HepG2 (cell line): ENCODE results near the gene PUDP. TPM values are rescaled to one million over a fixed set of nuclear protein-coding genes. Genes with fewer than 3 reads are reported as not detected.

ENCODE experiments used
- ATAC-seq: fragments of 200-7000 bp; cut with Tn5 transposase; 3 replicates; pipeline ENCODE4 v1.9.1; 2020; ENCODE audit warnings: mild to moderate bottlenecking, moderate library complexity
- BruUV-seq: library from RNA; stranded (reverse); fragments of 400-500 nt; replicated peaks from 2 replicates; lab custom pipeline; 2021; lab: Mats Ljungman, UMichigan
- CTCF ChIA-PET: fragments of 300-600 bp; formaldehyde crosslinking; extraction: SDS; loops from one replicate; lab custom pipeline; 2021; ENCODE audit warnings: low total read pairs, inconsistent platforms, low intra/inter-chr PET ratio; lab: Yijun Ruan, JAX
- POLR2A ChIA-PET: fragments of 350-600 bp; sonication (Branson Sonifier 250); formaldehyde crosslinking; loops from one replicate; lab custom pipeline; 2020; ENCODE audit warnings: antibody characterized with exemption, inconsistent platforms; lab: Yijun Ruan, JAX
- DNase-seq: peaks from one replicate; pipeline ENCODE4 v3.0.0-alpha.2; 2015; ENCODE audit warnings: low spot score
- FAIRE-seq: peaks from 3 replicates; lab custom pipeline; 2011; peaks lifted over from hg19 to GRCh38; lab: Jason Lieb, UNC
- H2AFZ ChIP-seq: one replicate; pipeline ENCODE4 v1.6.1; 2011; ENCODE audit warnings: low read length, inconsistent platforms
- H3K27ac ChIP-seq: fragments of 300-600 bp; 3 replicates; pipeline ENCODE4 v1.8.0; 2011; ENCODE audit warnings: mixed run types, mild to moderate bottlenecking, mixed read lengths, low read length, inconsistent platforms; ENCODE audit not compliant: insufficient read depth; ENCODE audit errors: extremely low read length
- H3K27me3 ChIP-seq, 2 experiments: fragments of 200-600 bp in 1 of 2; 2 replicates in 1 of 2; 3 replicates in 1 of 2; pipeline versions ENCODE4 v1.6.0 to v1.8.0; 2011; ENCODE audit warnings: low read length in 2 of 2, mild to moderate bottlenecking in 2 of 2, moderate library complexity in 2 of 2, inconsistent platforms in 1 of 2; ENCODE audit not compliant: insufficient read depth in 2 of 2, control insufficient read depth in 1 of 2
- H3K36me3 ChIP-seq, 2 experiments: fragments of 200-600 bp in 1 of 2; replicated peaks in 1 of 2; 2 replicates in 1 of 2; 3 replicates in 1 of 2; pipeline versions ENCODE4 v1.5.1 to v1.8.0; 2011; ENCODE audit warnings: low read length in 2 of 2, inconsistent platforms in 1 of 2; ENCODE audit not compliant: insufficient read depth in 2 of 2, control insufficient read depth in 1 of 2
- H3K4me1 ChIP-seq: 2 replicates; pipeline ENCODE4 v1.5.1; 2012; ENCODE audit warnings: low read length, inconsistent platforms; ENCODE audit not compliant: insufficient read depth
- H3K4me2 ChIP-seq: 2 replicates; pipeline ENCODE4 v1.6.0; 2011; ENCODE audit warnings: low read depth, low read length, inconsistent platforms
- H3K4me3 ChIP-seq, 3 experiments: fragments of 200-600 bp in 1 of 3; sonication (generic), shearing (Covaris generic) in 1 of 3; replicated peaks in 1 of 3; 2 replicates each; pipeline ENCODE4 v1.5.1; 2011 to 2016; ENCODE audit warnings: low read length in 3 of 3, inconsistent platforms in 2 of 3, low read depth in 2 of 3, mild to moderate bottlenecking in 2 of 3, control low read depth in 1 of 3, mixed read lengths in 1 of 3; ENCODE audit not compliant: insufficient read depth in 1 of 3
- H3K79me2 ChIP-seq: one replicate; pipeline ENCODE4 v1.6.1; 2011; ENCODE audit warnings: low read length, inconsistent platforms; ENCODE audit not compliant: insufficient read depth
- H3K9ac ChIP-seq: 2 replicates; pipeline ENCODE4 v1.6.0; 2011; ENCODE audit warnings: mild to moderate bottlenecking, low read depth, low read length, inconsistent platforms; ENCODE audit not compliant: insufficient read depth
- H3K9me3 ChIP-seq: 2 replicates; pipeline ENCODE4 v1.5.1; 2012; ENCODE audit warnings: mild to moderate bottlenecking, low read length
- H4K20me1 ChIP-seq: 2 replicates; pipeline ENCODE4 v1.6.0; 2011; ENCODE audit warnings: inconsistent platforms, mild to moderate bottlenecking, low read length, moderate library complexity; ENCODE audit not compliant: insufficient read depth
- AKNA ChIP-seq: sonication (generic); formaldehyde crosslinking; IDR thresholded peaks from 2 replicates; pipeline ENCODE4 v1.4.0; 2020; ENCODE audit warnings: missing genetic modification reagents, borderline replicate concordance
- ERF ChIP-seq: IDR thresholded peaks from 2 replicates; pipeline ENCODE4 v1.6.1; 2018; ENCODE audit warnings: missing biosample characterization, missing genetic modification reagents
- JUN ChIP-seq: sonication (generic); formaldehyde crosslinking; IDR thresholded peaks from 2 replicates; pipeline ENCODE4 v1.4.0; 2020; ENCODE audit warnings: mild to moderate bottlenecking, missing genetic modification reagents
- KAT2B ChIP-seq: fragments of 150-350 bp; IDR thresholded peaks from 2 replicates; pipeline ENCODE4 v1.6.1; 2014; ENCODE audit warnings: low read depth, low read length, borderline replicate concordance
- MYC ChIP-seq: sonication (generic); formaldehyde crosslinking; IDR thresholded peaks from 2 replicates; pipeline ENCODE4 v1.9.0; 2021; ENCODE audit warnings: missing genetic modification reagents, borderline replicate concordance
- POLR2AphosphoS5 ChIP-seq: IDR thresholded peaks from 2 replicates; pipeline ENCODE4 v1.6.1; 2012; ENCODE audit warnings: low read depth, low read length
- RBFOX2 ChIP-seq: fragments of 200-400 bp; formaldehyde crosslinking; IDR thresholded peaks from 2 replicates; pipeline ENCODE4 v1.6.1; 2017; ENCODE audit warnings: low read depth, mild to moderate bottlenecking, low read length
- SCMH1 ChIP-seq: sonication (generic); formaldehyde crosslinking; IDR thresholded peaks from 2 replicates; pipeline ENCODE4 v1.9.0; 2021; ENCODE audit warnings: missing genetic modification reagents, mild to moderate bottlenecking, borderline replicate concordance
- STAT5B ChIP-seq: sonication (generic); formaldehyde crosslinking; IDR thresholded peaks from 2 replicates; pipeline ENCODE4 v1.4.0; 2020; ENCODE audit warnings: missing genetic modification reagents
- USF2 ChIP-seq, 2 experiments: sonication (generic) in 1 of 2; formaldehyde crosslinking in 1 of 2; IDR thresholded peaks; 2 replicates each; pipeline versions ENCODE4 v1.5.1 to v1.6.1; 2011 to 2020; ENCODE audit warnings: borderline replicate concordance in 1 of 2, low read depth in 1 of 2, low read length in 1 of 2, mild to moderate bottlenecking in 1 of 2, missing genetic modification reagents in 1 of 2, moderate library complexity in 1 of 2
- ZC3H13 ChIP-seq: sonication (generic); formaldehyde crosslinking; IDR thresholded peaks from 2 replicates; pipeline ENCODE4 v1.8.1; 2023; ENCODE audit warnings: mild to moderate bottlenecking, missing genetic modification reagents, moderate library complexity
- ZNF232 ChIP-seq: sonication (generic); formaldehyde crosslinking; IDR thresholded peaks from 2 replicates; pipeline ENCODE4 v1.4.0; 2020; ENCODE audit warnings: missing genetic modification reagents, borderline replicate concordance
- ZNF282 ChIP-seq: fragments of 450-650 bp; IDR thresholded peaks from 2 replicates; pipeline ENCODE4 v1.6.1; 2018; ENCODE audit not compliant: partially characterized antibody
- ZNF362 ChIP-seq: sonication (generic); formaldehyde crosslinking; IDR thresholded peaks from 2 replicates; pipeline ENCODE4 v1.4.0; 2020; ENCODE audit warnings: missing genetic modification reagents, mild to moderate bottlenecking, borderline replicate concordance
- WGBS: methylation state at CpG from one replicate; pipeline ENCODE4 v1.1.6; 2017; ENCODE audit warnings: low lambda C conversion rate; 5-methylcytosine and 5-hydroxymethylcytosine counted together
- in situ Hi-C: cut with HindIII; loops from 2 replicates; pipeline ENCODE4 v1.10.0; 2017; ENCODE audit warnings: low pct_unique_long_range_greater_than_20kb; ENCODE audit not compliant: extremely low pct_ligation_motif_present
- intact Hi-C: fragments of 100-400 bp; cut with micrococcal nuclease; formaldehyde crosslinking; loops from one replicate; pipeline ENCODE4 v1.10.0; 2022; ENCODE audit not compliant: unreplicated experiment
- polyA plus RNA-seq, 8 experiments: library from polyadenylated mRNA; depleted of rRNA in 3 of 8; stranded (reverse) in 7 of 8; unstranded in 1 of 8; fragments of >200 nt; fragmentation: Illumina TruSeq in 4 of 8; extraction: Trizol in 4 of 8; gene quantifications; 2 replicates each; pipeline versions ENCODE4 v1.2.1 to v1.2.3, GENCODE V29; 2011 to 2016; ENCODE audit warnings: low read depth in 4 of 8, missing spikeins in 1 of 8, mixed read lengths in 1 of 8; ENCODE audit not compliant: insufficient read depth in 1 of 8
- total RNA-seq, 5 experiments: library from RNA; depleted of rRNA; stranded (reverse); fragments of >200 nt; fragmentation: Illumina TruSeq; extraction: Trizol; gene quantifications; 2 replicates each; pipeline ENCODE4 v1.2.3, GENCODE V29; 2016; ENCODE audit warnings: low read depth in 1 of 5

PUDP gene
- total and polyA plus RNA-seq, 2 of the 13 experiments (the other 11 are each of a cell fraction or from before 2014, with no cell fraction given) = 7.5 to 23.5 TPM

DNA sequence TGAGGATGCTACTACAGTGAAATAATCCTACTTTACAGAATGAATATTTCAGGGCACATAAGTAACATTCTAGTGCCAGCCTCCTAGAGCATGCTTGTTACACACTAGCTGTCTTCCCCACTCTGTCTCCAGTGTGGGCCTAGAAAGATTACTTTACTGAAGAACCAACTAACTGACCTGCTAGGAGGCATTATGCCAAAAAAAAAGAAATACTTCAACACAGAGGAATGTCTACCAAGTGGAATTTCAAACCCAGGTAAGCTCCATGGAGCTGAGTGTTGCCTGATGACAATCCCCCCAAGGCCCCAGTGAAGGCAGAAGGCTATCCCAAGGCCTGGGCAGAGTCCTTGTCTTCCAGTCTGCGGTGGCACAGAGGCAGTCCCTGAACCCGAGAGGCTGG lies 41.3 kb downstream of the PUDP start:
- no peaks in the 10 kb centered on the region for H4K20me1 ChIP-seq
- no peak overlapping the region for H3K27ac ChIP-seq
- H3K9me3 ChIP-seq = no peaks in the 10 kb centered on the region
- H2AFZ ChIP-seq = no peak overlapping the region
- no peaks in the 10 kb centered on the region for H3K27me3 ChIP-seq
- H3K79me2 ChIP-seq = no peaks in the 10 kb centered on the region
- ChIA-PET POLR2A (no interaction called here), CTCF (no interaction called here)
- no peaks in the 10 kb centered on the region for H3K36me3 ChIP-seq
- DNase-seq (no peak), FAIRE-seq (no peak), ATAC-seq (no peak)
- BruUV-seq = no TSS peak
- peaks cover 9% of the 10 kb centered on the region for H3K4me1 ChIP-seq
- in situ Hi-C loops = no loop called here
- no CpG with 5 or more reads among the region's 2 CpGs for WGBS
- intact Hi-C loops = no loop called here
- H3K4me3 ChIP-seq = no peak overlapping the region
- H3K9ac ChIP-seq = no peak overlapping the region
- no peak overlapping the region for H3K4me2 ChIP-seq
- TF ChIP-seq ZNF362 (no peak), STAT5B (CRISPR knock-in tag) (no peak), ERF (no peak), ZC3H13 (no peak), ZNF282 (no peak), MYC (CRISPR knock-in tag) (no peak), JUN (no peak), SCMH1 (CRISPR knock-in tag) (no peak), RBFOX2 (no peak), AKNA (no peak), USF2 (IDR thresholded peaks at IDR 0.05; ENCODE audit: low read depth, low read length) (no peak), USF2 (CRISPR knock-in tag; IDR thresholded peaks at IDR 0.05; ENCODE audit: borderline replicate concordance) (no peak), KAT2B (no peak), ZNF232 (CRISPR knock-in tag) (no peak), POLR2AphosphoS5 (no peak)
